Naive thymus-derived CD4-positive, alpha-beta T cell (primary cell): Measurements from ENCODE around the gene NARS2. TPM values are rescaled to one million over a fixed set of nuclear protein-coding genes. Genes with fewer than 3 reads are reported as not detected.

ENCODE experiments used
- ATAC-seq: fragments of 150-1000 bp; cut with Tn5 transposase; 2 replicates; pipeline ENCODE4 v1.10.0; 2021; ENCODE audit warnings: mild to moderate bottlenecking, moderate library complexity
- CTCF ChIA-PET: fragments of 350-600 bp; sonication (Branson Sonifier 250); formaldehyde crosslinking; loops from one replicate; lab custom pipeline; 2021; ENCODE audit warnings: antibody characterized with exemption; lab: Charles Lee
- POLR2A ChIA-PET: fragments of 350-600 bp; sonication (Branson Sonifier 250); formaldehyde crosslinking; loops from one replicate; lab custom pipeline; 2021; ENCODE audit warnings: antibody characterized with exemption, inconsistent platforms; lab: Charles Lee
- DNase-seq, 9 donors: peaks; one replicate each; pipeline versions ENCODE4 v3.0.0 to v3.0.0-alpha.2; 2020 to 2022; ENCODE audit warnings: mixed read lengths in 1 of 9
- H3K27ac ChIP-seq: one replicate; pipeline ENCODE4 v1.7.0; 2013; ENCODE audit warnings: mild to moderate bottlenecking, low read depth, low read length, moderate library complexity
- H3K27me3 ChIP-seq, 2 donors: one replicate each; pipeline ENCODE4 v1.7.0; 2013; ENCODE audit warnings: low read length in 2 of 2, mild to moderate bottlenecking in 2 of 2, moderate library complexity in 2 of 2; ENCODE audit not compliant: control insufficient read depth in 2 of 2, insufficient read depth in 2 of 2
- H3K36me3 ChIP-seq, 3 experiments: 1 replicate in 2 of 3; 2 replicates in 1 of 3; pipeline ENCODE4 v1.7.0; 2013; ENCODE audit warnings: low read length in 3 of 3, mild to moderate bottlenecking in 3 of 3, moderate library complexity in 1 of 3; ENCODE audit not compliant: insufficient read depth in 3 of 3, control insufficient read depth in 2 of 3
- H3K4me1 ChIP-seq, 2 donors: one replicate each; pipeline ENCODE4 v1.7.0; 2013; ENCODE audit warnings: low read length in 2 of 2, mild to moderate bottlenecking in 2 of 2, moderate library complexity in 1 of 2; ENCODE audit not compliant: control insufficient read depth in 2 of 2, insufficient read depth in 2 of 2
- H3K4me3 ChIP-seq: 2 replicates; pipeline ENCODE4 v1.7.0; 2013; ENCODE audit warnings: mild to moderate bottlenecking, low read length
- H3K9me3 ChIP-seq, 3 experiments: 1 replicate in 2 of 3; 2 replicates in 1 of 3; pipeline ENCODE4 v1.7.0; 2013; ENCODE audit warnings: low read length in 3 of 3; ENCODE audit not compliant: control insufficient read depth in 2 of 3
- H3K27ac Mint-ChIP-seq, 9 donors: one replicate each; pipeline ENCODE4 v1.8.0; 2020 to 2022; ENCODE audit warnings: mixed read lengths in 9 of 9, mild to moderate bottlenecking in 8 of 9, moderate library complexity in 5 of 9, inconsistent platforms in 2 of 9
- H3K27me3 Mint-ChIP-seq, 5 donors: one replicate each; pipeline ENCODE4 v1.8.0; 2021 to 2022; ENCODE audit warnings: mixed read lengths in 5 of 5, mild to moderate bottlenecking in 1 of 5
- H3K36me3 Mint-ChIP-seq, 5 donors: one replicate each; pipeline ENCODE4 v1.8.0; 2020 to 2022; ENCODE audit warnings: mixed read lengths in 5 of 5, mild to moderate bottlenecking in 3 of 5, inconsistent platforms in 1 of 5
- H3K4me1 Mint-ChIP-seq, 7 donors: one replicate each; pipeline ENCODE4 v1.8.0; 2020 to 2022; ENCODE audit warnings: mixed read lengths in 7 of 7, mild to moderate bottlenecking in 3 of 7, inconsistent platforms in 1 of 7
- H3K4me3 Mint-ChIP-seq, 10 donors: one replicate each; pipeline ENCODE4 v1.8.0; 2020 to 2022; ENCODE audit warnings: mild to moderate bottlenecking in 10 of 10, mixed read lengths in 10 of 10, moderate library complexity in 6 of 10, inconsistent platforms in 2 of 10
- H3K9me3 Mint-ChIP-seq, 11 donors: one replicate each; pipeline ENCODE4 v1.8.0; 2020 to 2022; ENCODE audit warnings: mixed read lengths in 11 of 11, mild to moderate bottlenecking in 4 of 11, inconsistent platforms in 1 of 11, moderate library complexity in 1 of 11
- intact Hi-C, 2 donors: fragments of 100-400 bp; cut with micrococcal nuclease; formaldehyde crosslinking; loops; one replicate each; pipeline ENCODE4 v1.15.1; 2023
- polyA plus RNA-seq, 2 donors: library from polyadenylated mRNA; unstranded; fragments of 300-500 nt; fragmentation: Illumina TruSeq; gene quantifications; one replicate each; pipeline ENCODE4 v1.2.3, GENCODE V29; 2021
- total RNA-seq, 6 experiments: library from RNA in 5 of 6; stranded (reverse) in 5 of 6; gene quantifications; 1 replicate in 5 of 6; 2 replicates in 1 of 6; pipeline ENCODE4 v1.2.3 and lab custom pipeline; 2021 to 2026

NARS2 gene
- total and polyA plus RNA-seq, 7 experiments from 2014 or later, result 9.3 to 21.5 (median 19.0) TPM

DNA sequence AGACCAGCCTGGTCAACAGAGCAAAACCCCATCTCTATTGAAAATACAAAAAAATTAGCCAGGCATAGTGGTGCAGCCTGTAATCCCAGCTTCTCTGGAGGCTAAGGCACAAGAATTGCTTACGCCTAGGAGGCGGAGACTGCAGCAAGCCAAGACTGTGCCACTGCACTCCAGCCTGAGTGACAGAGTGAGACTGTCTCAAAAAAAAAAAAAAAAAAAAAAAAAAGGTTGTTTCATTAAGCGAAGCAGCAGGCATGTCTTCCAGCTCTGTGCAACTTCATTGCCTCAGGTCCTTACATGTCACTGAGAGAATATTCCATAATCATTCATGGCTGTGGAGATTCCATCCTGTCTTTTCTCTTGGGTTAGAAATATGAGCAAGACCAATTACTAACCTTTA is 174.0 kb downstream of the NARS2 start:
- H3K27ac Mint-ChIP-seq, result no peak overlapping the region
- H3K4me1 Mint-ChIP-seq, result peaks cover 0 to 36% (median 0%) of the 10 kb centered on the region in 7 donors
- no peak overlapping the region for H3K4me3 Mint-ChIP-seq
- H3K27me3 Mint-ChIP-seq, result peaks cover 0 to 5% (median 0%) of the 10 kb centered on the region in 5 donors
- Histone ChIP-seq H3K9me3 (no peaks in the 10 kb centered on the region), H3K27me3 (no peaks in the 10 kb centered on the region), H3K27ac (no peak overlapping the region), H3K4me3 (no peak overlapping the region), H3K36me3 (no peaks in the 10 kb centered on the region), H3K4me1 (no peaks in the 10 kb centered on the region)
- ATAC-seq, result no peak
- H3K36me3 Mint-ChIP-seq, result peaks cover 0 to 31% (median 2%) of the 10 kb centered on the region in 5 donors
- no peak for DNase-seq
- ChIA-PET POLR2A (no interaction called here), CTCF (interaction anchor here (0.6 kb wide), 1 partner anchor 19 kb away, joined by 5 read pairs; no protein-coding TSS in a partner anchor)
- H3K9me3 Mint-ChIP-seq, result no peaks in the 10 kb centered on the region
- intact Hi-C loops, result no loop called here

DNA sequence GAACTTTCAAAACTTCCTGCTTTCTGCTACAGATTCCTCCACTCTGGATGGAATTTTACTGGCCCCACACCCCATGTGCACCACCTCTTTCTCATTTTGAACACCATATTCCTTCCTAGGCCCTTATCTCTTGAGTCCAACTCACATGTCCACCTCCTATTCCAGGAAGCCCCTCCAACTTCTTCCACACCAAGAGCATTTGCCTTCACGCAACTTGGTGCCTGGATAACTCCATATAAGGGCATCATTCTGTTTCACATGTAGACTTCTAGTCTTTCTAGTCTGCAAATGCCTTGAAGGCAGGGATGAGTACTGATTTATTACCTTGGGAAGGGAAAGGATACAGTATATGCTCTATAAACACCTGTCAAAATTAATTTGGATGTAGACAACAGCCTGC is 174.5 kb downstream of the NARS2 start:
- Histone ChIP-seq H3K9me3 (no peaks in the 10 kb centered on the region), H3K4me1 (no peaks in the 10 kb centered on the region), H3K4me3 (no peak overlapping the region), H3K27ac (no peak overlapping the region), H3K27me3 (no peaks in the 10 kb centered on the region), H3K36me3 (no peaks in the 10 kb centered on the region)
- intact Hi-C loops, result no loop called here
- Mint-ChIP-seq H3K4me1 (peaks cover 0 to 41% (median 0%) of the 10 kb centered on the region in 7 donors), H3K9me3 (no peaks in the 10 kb centered on the region), H3K27me3 (peaks cover 0 to 5% (median 0%) of the 10 kb centered on the region in 5 donors), H3K36me3 (peaks cover 0 to 25% (median 0%) of the 10 kb centered on the region in 5 donors), H3K4me3 (no peak overlapping the region), H3K27ac (peak overlapping the region in 1 of 9 donors; percentile 10)
- ATAC-seq (no peak), DNase-seq (no peak)
- POLR2A ChIA-PET, result no interaction called here
- CTCF ChIA-PET, result interaction anchor here (0.6 kb wide), 1 partner anchor 18 kb away, joined by 5 read pairs; no protein-coding TSS in a partner anchor

DNA sequence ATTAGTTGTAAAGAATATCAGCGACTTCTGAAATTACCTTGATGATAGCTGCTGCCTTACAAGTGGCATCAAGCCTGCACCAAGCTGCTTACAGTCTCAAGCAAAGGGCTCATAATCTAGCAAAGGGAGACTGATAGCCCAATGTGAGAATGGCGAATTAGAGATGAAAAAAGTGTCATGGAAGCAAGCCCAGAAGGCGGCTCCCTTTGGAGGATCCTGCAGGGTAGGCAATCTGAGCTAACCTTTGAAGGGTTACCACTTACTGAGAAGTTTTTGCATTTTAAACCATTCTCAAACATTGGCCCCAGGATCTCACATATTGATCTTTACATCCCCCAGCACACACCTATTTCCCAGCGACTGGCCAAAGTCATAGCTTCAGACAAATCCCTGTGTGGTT is 175.5 kb downstream of the NARS2 start:
- POLR2A ChIA-PET, result no interaction called here
- Mint-ChIP-seq H3K27me3 (no peaks in the 10 kb centered on the region), H3K27ac (no peak overlapping the region), H3K4me1 (peaks cover 0 to 48% (median 0%) of the 10 kb centered on the region in 7 donors), H3K9me3 (no peaks in the 10 kb centered on the region), H3K4me3 (no peak overlapping the region), H3K36me3 (peaks cover 0 to 28% (median 0%) of the 10 kb centered on the region in 5 donors)
- Histone ChIP-seq H3K4me3 (no peak overlapping the region), H3K9me3 (no peaks in the 10 kb centered on the region), H3K4me1 (no peaks in the 10 kb centered on the region), H3K27ac (no peak overlapping the region), H3K27me3 (no peaks in the 10 kb centered on the region), H3K36me3 (no peaks in the 10 kb centered on the region)
- no peak for DNase-seq
- no peak for ATAC-seq
- CTCF ChIA-PET, result no interaction called here
- intact Hi-C loops, result no loop called here

DNA sequence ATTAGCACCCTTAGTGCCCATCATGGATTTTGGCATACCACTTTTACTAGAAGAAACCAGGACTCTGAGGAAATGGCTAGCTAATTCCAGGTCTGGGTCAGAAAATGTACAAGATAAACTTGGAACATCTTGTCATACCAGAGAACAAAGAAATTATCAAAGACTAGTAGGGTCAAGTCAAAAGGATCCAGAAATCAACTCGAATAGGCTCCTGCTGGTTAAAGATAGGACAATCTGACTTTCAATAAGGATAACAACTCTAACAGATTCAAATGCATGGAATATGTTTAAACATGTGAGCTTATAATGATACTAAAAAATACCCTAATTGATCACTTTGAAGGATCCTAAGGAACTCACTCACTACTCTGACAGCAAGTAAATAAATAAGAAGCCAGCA is 175.9 kb downstream of the NARS2 start:
- POLR2A ChIA-PET, result no interaction called here
- CTCF ChIA-PET, result no interaction called here

DNA sequence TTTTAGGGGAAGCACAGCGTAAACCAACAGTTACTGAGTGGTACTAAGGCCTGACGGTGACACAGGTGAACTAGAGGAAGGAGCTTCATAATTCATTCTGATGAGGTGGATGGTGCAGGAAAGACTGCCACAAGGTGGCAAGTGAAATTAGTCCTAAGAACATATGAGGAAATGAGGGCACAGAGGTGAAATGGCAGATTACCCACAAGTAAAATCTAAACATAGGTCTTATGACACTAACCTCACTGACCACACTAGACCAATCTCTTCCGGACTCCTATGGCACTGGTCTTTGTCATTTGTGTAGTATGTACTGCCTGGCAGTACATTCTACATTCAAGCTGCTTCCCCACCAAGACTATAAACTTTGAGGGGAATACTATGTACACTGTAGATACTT is 177.3 kb downstream of the NARS2 start:
- no peak overlapping the region for H3K27ac ChIP-seq
- intact Hi-C loops, result no loop called here
- Mint-ChIP-seq H3K4me3 (peak overlapping the region in 1 of 10 donors; percentile 8), H3K36me3 (peaks cover 0 to 28% (median 0%) of the 10 kb centered on the region in 5 donors), H3K4me1 (peaks cover 0 to 56% (median 6%) of the 10 kb centered on the region in 7 donors), H3K27me3 (no peaks in the 10 kb centered on the region), H3K27ac (peak overlapping the region in 1 of 9 donors; percentile 32), H3K9me3 (no peaks in the 10 kb centered on the region)
- POLR2A ChIA-PET, result no interaction called here
- CTCF ChIA-PET, result no interaction called here
- H3K9me3 ChIP-seq, result no peaks in the 10 kb centered on the region
- H3K4me3 ChIP-seq, result no peak overlapping the region
- H3K27me3 ChIP-seq, result no peaks in the 10 kb centered on the region
- H3K4me1 ChIP-seq, result no peaks in the 10 kb centered on the region
- DNase-seq, result no peak
- peak; percentile 81 for ATAC-seq
- H3K36me3 ChIP-seq, result no peaks in the 10 kb centered on the region

More for the DNA sequence above, 175.9 kb downstream of the NARS2 start:
- H3K27me3 ChIP-seq, result no peaks in the 10 kb centered on the region
- DNase-seq (no peak), ATAC-seq (no peak)
- Mint-ChIP-seq H3K9me3 (no peaks in the 10 kb centered on the region), H3K36me3 (peaks cover 0 to 25% (median 0%) of the 10 kb centered on the region in 5 donors), H3K4me3 (no peak overlapping the region), H3K4me1 (peaks cover 0 to 48% (median 0%) of the 10 kb centered on the region in 7 donors), H3K27ac (no peak overlapping the region), H3K27me3 (no peaks in the 10 kb centered on the region)
- intact Hi-C loops, result no loop called here
- H3K9me3 ChIP-seq, result no peaks in the 10 kb centered on the region
- no peak overlapping the region for H3K4me3 ChIP-seq
- no peaks in the 10 kb centered on the region for H3K4me1 ChIP-seq
- no peak overlapping the region for H3K27ac ChIP-seq
- H3K36me3 ChIP-seq, result no peaks in the 10 kb centered on the region

DNA sequence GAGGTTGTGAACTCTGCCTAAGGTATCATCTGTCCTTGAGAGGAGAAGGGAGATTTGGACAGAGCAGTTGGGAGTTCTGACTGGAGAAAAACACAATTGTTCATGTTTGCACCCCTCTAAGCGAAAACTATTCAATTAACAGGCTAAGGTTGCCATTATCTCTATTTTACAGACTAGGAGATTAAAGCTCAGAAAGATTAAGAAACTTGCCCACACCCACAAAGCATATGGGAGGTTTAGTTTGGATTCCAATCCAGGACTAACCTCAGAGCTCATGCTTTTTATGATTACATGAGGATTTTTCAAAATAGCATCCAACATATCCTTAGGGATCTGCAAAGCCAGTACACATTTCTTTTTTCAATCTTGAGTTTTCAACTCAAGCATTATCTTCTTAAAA is 179.1 kb downstream of the NARS2 start:
- ChIA-PET POLR2A (no interaction called here), CTCF (interaction anchor here (0.6 kb wide), 1 partner anchor 26 kb away, joined by 3 read pairs; no protein-coding TSS in a partner anchor)
- intact Hi-C loops, result no loop called here
- Mint-ChIP-seq H3K4me3 (no peak overlapping the region), H3K36me3 (peaks cover 0 to 27% (median 0%) of the 10 kb centered on the region in 5 donors), H3K4me1 (peaks cover 0 to 57% (median 6%) of the 10 kb centered on the region in 7 donors), H3K27me3 (no peaks in the 10 kb centered on the region), H3K27ac (no peak overlapping the region), H3K9me3 (peaks cover 0 to 2% (median 0%) of the 10 kb centered on the region in 11 donors)
- H3K4me1 ChIP-seq, result no peaks in the 10 kb centered on the region
- no peak overlapping the region for H3K27ac ChIP-seq
- ATAC-seq, result no peak
- DNase-seq, result no peak
- no peaks in the 10 kb centered on the region for H3K9me3 ChIP-seq
- H3K4me3 ChIP-seq, result no peak overlapping the region
- H3K36me3 ChIP-seq, result no peaks in the 10 kb centered on the region
- H3K27me3 ChIP-seq, result no peaks in the 10 kb centered on the region

DNA sequence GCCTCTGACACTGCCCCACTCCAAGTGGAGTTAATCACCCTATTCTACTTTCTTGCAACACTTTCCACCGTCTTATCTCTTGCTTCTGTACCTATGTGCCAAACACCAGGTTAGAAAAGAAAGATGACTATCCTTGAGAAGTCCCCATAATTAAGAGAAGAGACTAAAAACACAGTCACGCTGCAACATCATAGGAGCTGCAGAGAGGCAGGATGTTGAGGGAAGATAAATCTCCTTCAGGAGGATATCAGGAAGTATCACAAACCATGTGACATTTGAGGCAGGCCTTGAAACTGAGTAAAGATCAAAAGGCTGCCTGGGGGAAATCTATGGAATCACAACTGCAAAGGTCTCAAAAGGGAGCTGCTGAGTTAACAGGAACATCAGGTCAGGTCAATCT is 181.8 kb downstream of the NARS2 start:
- Histone ChIP-seq H3K9me3 (no peaks in the 10 kb centered on the region), H3K36me3 (no peaks in the 10 kb centered on the region), H3K27ac (no peak overlapping the region), H3K4me3 (no peak overlapping the region), H3K4me1 (no peaks in the 10 kb centered on the region), H3K27me3 (no peaks in the 10 kb centered on the region)
- Mint-ChIP-seq H3K4me3 (peak overlapping the region in 1 of 10 donors; percentile 22), H3K27ac (peak overlapping the region in 2 of 9 donors; percentile 28 to 36), H3K4me1 (peaks cover 0 to 49% (median 6%) of the 10 kb centered on the region in 7 donors), H3K9me3 (peaks cover 0 to 3% (median 0%) of the 10 kb centered on the region in 11 donors), H3K36me3 (peaks cover 0 to 43% (median 0%) of the 10 kb centered on the region in 5 donors), H3K27me3 (no peaks in the 10 kb centered on the region)
- CTCF ChIA-PET, result no interaction called here
- ATAC-seq, result no peak
- intact Hi-C loops, result no loop called here
- no peak for DNase-seq
- POLR2A ChIA-PET, result no interaction called here
